ENCODE data around the gene KCNMB1. TPM values are rescaled to one million over a fixed set of nuclear protein-coding genes. Genes with fewer than 3 reads are reported as not detected.

The KCNMB1 gene, protein sequence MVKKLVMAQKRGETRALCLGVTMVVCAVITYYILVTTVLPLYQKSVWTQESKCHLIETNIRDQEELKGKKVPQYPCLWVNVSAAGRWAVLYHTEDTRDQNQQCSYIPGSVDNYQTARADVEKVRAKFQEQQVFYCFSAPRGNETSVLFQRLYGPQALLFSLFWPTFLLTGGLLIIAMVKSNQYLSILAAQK
- total RNA-seq (2014; rRNA removed; shearing (Covaris generic)): not detected in 2 replicates
- total RNA-seq (2022): not detected in 2 replicates
- not detected for Bru-seq, nascent RNA
- BruChase-seq, experiment 1, labeled RNA remaining after a 6-hour chase: not detected
- BruChase-seq, experiment 2, labeled RNA remaining after a 2-hour chase: not detected
- long read RNA-seq: 0 reads

DNA sequence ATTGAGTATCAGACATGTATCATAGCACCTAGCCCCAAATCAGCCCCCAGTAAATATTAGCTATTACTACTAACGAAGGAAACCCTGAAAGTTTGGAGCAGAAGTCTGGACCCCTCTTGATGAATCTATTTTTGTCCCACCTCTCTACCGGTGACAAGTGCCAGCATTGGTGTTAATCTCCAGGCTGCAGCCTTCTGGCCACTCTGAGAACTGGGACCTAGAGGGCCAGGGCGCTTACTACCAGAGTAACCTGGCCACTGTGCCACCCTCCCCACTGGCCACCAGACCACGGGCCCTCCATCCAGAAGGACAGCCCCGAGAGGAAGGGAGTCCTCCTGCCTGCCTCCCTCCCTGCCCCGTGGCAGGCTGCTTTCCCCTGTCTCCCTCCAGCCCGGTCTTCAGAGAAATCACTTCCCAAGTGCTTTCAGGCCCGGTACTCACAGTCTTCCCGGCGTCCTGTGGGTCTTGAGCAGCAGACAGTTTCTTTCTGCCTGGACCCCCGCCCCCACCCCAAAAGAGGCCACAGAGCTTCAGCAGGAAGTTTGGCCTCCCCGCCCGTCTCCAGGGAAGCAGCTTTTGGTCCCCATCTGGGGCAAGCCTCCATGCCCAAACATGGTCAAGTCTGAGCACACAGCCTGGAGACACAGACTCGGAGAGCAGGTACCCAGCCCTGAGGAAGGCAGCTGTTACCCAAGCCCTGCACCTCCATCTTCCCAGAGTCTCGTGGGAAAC lies at the start of gene KCNMB1:
Gene KCNMB1 (minus strand): TSS at position 550 of the 732 bp plus-strand sequence. CDS start 3,920 bp downstream, outside the sequence.
- CTCF ChIA-PET (ENCODE audit: unreplicated experiment): interaction anchor here (0.5 to 0.7 kb wide), 2 partner anchors 36 to 58 kb away, joined by 3 to 5 read pairs; no protein-coding TSS in a partner anchor
- BruUV-seq (replicated peaks): no TSS peak

DNA sequence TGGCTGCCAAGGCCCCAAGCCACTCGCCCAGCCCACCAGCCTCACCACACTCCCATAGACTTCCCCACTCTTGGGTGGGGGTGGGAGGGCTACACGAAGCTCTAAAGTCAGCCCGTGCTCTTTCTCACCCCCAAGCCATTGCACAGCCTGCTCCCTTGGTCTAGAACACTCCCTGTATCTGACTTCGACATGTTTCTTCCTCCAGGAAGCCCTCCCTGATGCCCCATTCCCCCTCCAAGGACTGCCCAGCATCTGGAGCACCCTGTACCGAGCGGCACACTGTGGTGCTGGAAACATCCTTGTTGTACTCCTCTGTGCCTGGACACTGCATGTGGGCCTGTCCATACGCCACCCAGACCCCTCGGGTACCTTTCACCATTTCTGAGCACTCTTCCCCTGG lies 49.4 kb upstream of the KCNMB1 start:
- H3K4me1 ChIP-seq (ENCODE audit: insufficient read depth, low read length, poor library complexity, severe bottlenecking): no peaks in the 10 kb centered on the region
- no peak for DNase-seq (ENCODE audit: low spot score)
- no peak overlapping the region for H3K4me3 ChIP-seq (ENCODE audit: low read depth, low read length, poor library complexity, severe bottlenecking)
- no peak overlapping the region for H3K27ac ChIP-seq (ENCODE audit: low read depth, low read length, poor library complexity, severe bottlenecking)
- no peaks in the 10 kb centered on the region for H3K9me2 ChIP-seq (ENCODE audit: insufficient read depth, low read length)
- no peak for TF ChIP-seq EZH2phosphoT487 (IDR thresholded peaks at IDR 0.05; ENCODE audit: borderline replicate concordance, low read depth, low read length)
- TF ChIP-seq, protein P1, sequence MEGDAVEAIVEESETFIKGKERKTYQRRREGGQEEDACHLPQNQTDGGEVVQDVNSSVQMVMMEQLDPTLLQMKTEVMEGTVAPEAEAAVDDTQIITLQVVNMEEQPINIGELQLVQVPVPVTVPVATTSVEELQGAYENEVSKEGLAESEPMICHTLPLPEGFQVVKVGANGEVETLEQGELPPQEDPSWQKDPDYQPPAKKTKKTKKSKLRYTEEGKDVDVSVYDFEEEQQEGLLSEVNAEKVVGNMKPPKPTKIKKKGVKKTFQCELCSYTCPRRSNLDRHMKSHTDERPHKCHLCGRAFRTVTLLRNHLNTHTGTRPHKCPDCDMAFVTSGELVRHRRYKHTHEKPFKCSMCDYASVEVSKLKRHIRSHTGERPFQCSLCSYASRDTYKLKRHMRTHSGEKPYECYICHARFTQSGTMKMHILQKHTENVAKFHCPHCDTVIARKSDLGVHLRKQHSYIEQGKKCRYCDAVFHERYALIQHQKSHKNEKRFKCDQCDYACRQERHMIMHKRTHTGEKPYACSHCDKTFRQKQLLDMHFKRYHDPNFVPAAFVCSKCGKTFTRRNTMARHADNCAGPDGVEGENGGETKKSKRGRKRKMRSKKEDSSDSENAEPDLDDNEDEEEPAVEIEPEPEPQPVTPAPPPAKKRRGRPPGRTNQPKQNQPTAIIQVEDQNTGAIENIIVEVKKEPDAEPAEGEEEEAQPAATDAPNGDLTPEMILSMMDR (conservative IDR thresholded peaks at IDR 0.05; ENCODE audit: low read length): no peak
- no peak overlapping the region for H2AFZ ChIP-seq (ENCODE audit: low read length)
- H3K4me2 ChIP-seq (ENCODE audit: low read length): no peak overlapping the region
- no peaks in the 10 kb centered on the region for H3K9me3 ChIP-seq (ENCODE audit: low read length)
- H3K79me2 ChIP-seq (ENCODE audit: insufficient read depth, low read depth, low read length): no peaks in the 10 kb centered on the region
- CTCF ChIA-PET (ENCODE audit: unreplicated experiment): no interaction called here
- intact Hi-C loops (cut with micrococcal nuclease; ENCODE audit: unreplicated experiment): no loop called here
- H4K20me1 ChIP-seq (ENCODE audit: insufficient read depth, low read length): no peaks in the 10 kb centered on the region
- POLR2A ChIA-PET: no interaction called here
- H3K36me3 ChIP-seq (ENCODE audit: insufficient read depth, low read length): no peaks in the 10 kb centered on the region
- BruUV-seq (replicated peaks): no TSS peak

More for the DNA sequence above, at the start of gene KCNMB1:
- Histone ChIP-seq H3K9me2 (ENCODE audit: insufficient read depth, low read length) (no peaks in the 10 kb centered on the region), H2AFZ (ENCODE audit: low read length) (no peak within 1 kb of the TSS), H3K4me2 (ENCODE audit: low read length) (no peak within 1 kb of the TSS), H3K4me3 (ENCODE audit: low read depth, low read length, poor library complexity, severe bottlenecking) (no peak within 1 kb of the TSS), H3K4me1 (ENCODE audit: insufficient read depth, low read length, poor library complexity, severe bottlenecking) (no peaks in the 10 kb centered on the region), H3K79me2 (ENCODE audit: insufficient read depth, low read depth, low read length) (no peaks in the 10 kb centered on the region), H3K27ac (ENCODE audit: low read depth, low read length, poor library complexity, severe bottlenecking) (no peak within 1 kb of the TSS), H3K36me3 (ENCODE audit: insufficient read depth, low read length) (no peaks in the 10 kb centered on the region), H3K9me3 (ENCODE audit: low read length) (no peaks in the 10 kb centered on the region), H4K20me1 (ENCODE audit: insufficient read depth, low read length) (no peaks in the 10 kb centered on the region; the same call in 1 of the 2 replicates)
- intact Hi-C loops (cut with micrococcal nuclease; ENCODE audit: unreplicated experiment): no loop called here
- no peak for TF ChIP-seq EZH2phosphoT487 (IDR thresholded peaks at IDR 0.05; ENCODE audit: borderline replicate concordance, low read depth, low read length)
- TF ChIP-seq, protein P1 (conservative IDR thresholded peaks at IDR 0.05; ENCODE audit: low read length): no peak
- POLR2A ChIA-PET: interaction anchor here (1.4 kb wide), 1 partner anchor 9 kb away, joined by 4 read pairs; no protein-coding TSS in a partner anchor
- DNase-seq (ENCODE audit: low spot score): no peak

All from OCI-LY7 (cell line).